OCI-LY1 (cell line): Measurements from ENCODE around the gene LPO.

Source experiments
- H2AFZ ChIP-seq: fragments of 200-600 bp; sonication (generic), shearing (Covaris generic); 2 replicates; pipeline ENCODE4 v1.6.0; 2014; ENCODE audit warnings: antibody characterized with exemption, mild to moderate bottlenecking, low read length
- H3F3A ChIP-seq: fragments of 200-600 bp; sonication (generic), shearing (Covaris generic); 2 replicates; pipeline ENCODE4 v1.6.0; 2014; ENCODE audit warnings: mild to moderate bottlenecking, antibody characterized with exemption, low read length, moderate library complexity; ENCODE audit not compliant: insufficient read depth
- H3K27ac ChIP-seq: fragments of 200-600 bp; sonication (generic); 2 replicates; pipeline ENCODE4 v1.5.1; 2014; ENCODE audit warnings: low read length, mixed run types, mild to moderate bottlenecking, low read depth; ENCODE audit not compliant: poor library complexity, severe bottlenecking
- H3K27me3 ChIP-seq: fragments of 200-600 bp; sonication (generic); 2 replicates; pipeline ENCODE4 v1.6.0; 2014; ENCODE audit warnings: antibody characterized with exemption, mild to moderate bottlenecking, low read length, moderate library complexity; ENCODE audit not compliant: insufficient read depth
- H3K36me3 ChIP-seq: fragments of 200-600 bp; sonication (generic); 2 replicates; pipeline ENCODE4 v1.6.1; 2014; ENCODE audit warnings: mild to moderate bottlenecking, antibody characterized with exemption, low read length, moderate library complexity, mixed read lengths; ENCODE audit not compliant: insufficient read depth
- H3K4me1 ChIP-seq: fragments of 200-600 bp; sonication (generic); 2 replicates; pipeline ENCODE4 v1.5.1; 2014; ENCODE audit warnings: mild to moderate bottlenecking, low read length, moderate library complexity; ENCODE audit not compliant: insufficient read depth, severe bottlenecking
- H3K4me2 ChIP-seq: fragments of 200-600 bp; sonication (generic), shearing (Covaris generic); 2 replicates; pipeline ENCODE4 v1.6.1; 2014; ENCODE audit warnings: low read length
- H3K4me3 ChIP-seq: fragments of 200-600 bp; sonication (generic); 2 replicates; pipeline ENCODE4 v1.5.1; 2014; ENCODE audit warnings: low read length, low read depth, mild to moderate bottlenecking, mixed read lengths; ENCODE audit not compliant: poor library complexity, severe bottlenecking
- H3K79me2 ChIP-seq: fragments of 200-600 bp; shearing (Covaris generic); 2 replicates; pipeline ENCODE4 v1.6.1; 2016; ENCODE audit warnings: mixed run types, low read length, mixed read lengths; ENCODE audit not compliant: insufficient read depth
- H3K9ac ChIP-seq: fragments of 200-600 bp; sonication (generic), shearing (Covaris generic); 2 replicates; pipeline ENCODE4 v1.6.1; 2014; ENCODE audit warnings: mild to moderate bottlenecking, low read length, mixed read lengths
- H3K9me2 ChIP-seq: fragments of 200-600 bp; sonication (generic), shearing (Covaris generic); 2 replicates; pipeline ENCODE4 v1.6.1; 2014; ENCODE audit warnings: low read depth, mild to moderate bottlenecking, low read length, mixed read lengths
- H3K9me3 ChIP-seq: fragments of 200-600 bp; shearing (Covaris generic); 2 replicates; pipeline ENCODE4 v1.6.1; 2014; ENCODE audit warnings: low read length, mixed read lengths
- H4K20me1 ChIP-seq: fragments of 200-600 bp; sonication (generic), shearing (Covaris generic); 2 replicates; pipeline ENCODE4 v1.6.0; 2016; ENCODE audit warnings: mild to moderate bottlenecking, low read length; ENCODE audit not compliant: insufficient read depth
- CTCF ChIP-seq: fragments of 200-600 bp; sonication (generic), shearing (Covaris generic); IDR thresholded peaks from 2 replicates; pipeline ENCODE4 v1.5.1; 2017; ENCODE audit warnings: mild to moderate bottlenecking, antibody characterized with exemption, low read length, moderate library complexity, mixed read lengths
- EZH2 ChIP-seq: fragments of 200-600 bp; sonication (generic), shearing (Covaris generic); IDR thresholded peaks from 2 replicates; pipeline ENCODE4 v1.8.0; 2017; ENCODE audit warnings: borderline replicate concordance, mixed run types, mild to moderate bottlenecking, antibody characterized with exemption, low read length, moderate library complexity, mixed read lengths

The LPO gene

GRCh38 chr17:58262149-58262548 is 23.8 kb downstream of the LPO start:
- H2AFZ ChIP-seq = no peak overlapping the region
- H3K9me2 ChIP-seq = no peaks in the 10 kb centered on the region
- no peaks in the 10 kb centered on the region for H3K36me3 ChIP-seq
- H3K4me3 ChIP-seq = no peak overlapping the region
- H3K4me1 ChIP-seq = no peaks in the 10 kb centered on the region
- H3F3A ChIP-seq = no peaks in the 10 kb centered on the region
- no peaks in the 10 kb centered on the region for H4K20me1 ChIP-seq
- no peak overlapping the region for H3K9ac ChIP-seq
- no peaks in the 10 kb centered on the region for H3K79me2 ChIP-seq
- TF ChIP-seq CTCF (no peak), EZH2 (no peak)
- peaks cover 3% of the 10 kb centered on the region; the same call in 1 of the 2 replicates for H3K27me3 ChIP-seq
- no peak overlapping the region for H3K27ac ChIP-seq
- H3K9me3 ChIP-seq = no peaks in the 10 kb centered on the region
- H3K4me2 ChIP-seq = no peak overlapping the region

DNA sequence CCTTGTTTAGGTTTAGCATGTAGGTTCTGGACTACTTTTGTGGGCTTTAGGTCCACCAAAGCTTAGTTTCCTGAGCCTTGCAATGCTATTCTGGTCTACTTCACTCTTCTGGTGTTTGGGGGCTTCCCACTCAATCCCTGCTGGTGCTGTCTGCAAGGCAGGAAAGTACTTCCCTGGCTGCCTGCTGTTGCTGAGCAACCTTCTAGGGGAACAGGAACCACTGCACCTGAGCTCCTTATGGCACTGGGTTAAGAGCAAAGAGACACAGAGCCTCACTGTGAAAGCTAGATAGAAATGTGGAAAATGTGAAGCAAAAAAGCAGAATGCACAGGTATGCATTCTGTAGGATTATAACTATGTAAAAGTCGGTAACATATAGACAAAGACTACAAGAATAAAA is 25.4 kb downstream of the LPO start:
- H3K27ac ChIP-seq = no peak overlapping the region
- no peak for TF ChIP-seq CTCF
- no peak for TF ChIP-seq EZH2
- H2AFZ ChIP-seq = no peak overlapping the region
- H3K27me3 ChIP-seq = peaks cover 3% of the 10 kb centered on the region; the same call in 1 of the 2 replicates
- no peaks in the 10 kb centered on the region for H4K20me1 ChIP-seq
- no peak overlapping the region for H3K4me3 ChIP-seq
- H3F3A ChIP-seq = no peaks in the 10 kb centered on the region
- no peaks in the 10 kb centered on the region for H3K79me2 ChIP-seq
- no peaks in the 10 kb centered on the region for H3K9me3 ChIP-seq
- H3K9me2 ChIP-seq = no peaks in the 10 kb centered on the region
- no peak overlapping the region for H3K4me2 ChIP-seq
- no peak overlapping the region for H3K9ac ChIP-seq
- no peaks in the 10 kb centered on the region for H3K4me1 ChIP-seq
- H3K36me3 ChIP-seq = no peaks in the 10 kb centered on the region

DNA sequence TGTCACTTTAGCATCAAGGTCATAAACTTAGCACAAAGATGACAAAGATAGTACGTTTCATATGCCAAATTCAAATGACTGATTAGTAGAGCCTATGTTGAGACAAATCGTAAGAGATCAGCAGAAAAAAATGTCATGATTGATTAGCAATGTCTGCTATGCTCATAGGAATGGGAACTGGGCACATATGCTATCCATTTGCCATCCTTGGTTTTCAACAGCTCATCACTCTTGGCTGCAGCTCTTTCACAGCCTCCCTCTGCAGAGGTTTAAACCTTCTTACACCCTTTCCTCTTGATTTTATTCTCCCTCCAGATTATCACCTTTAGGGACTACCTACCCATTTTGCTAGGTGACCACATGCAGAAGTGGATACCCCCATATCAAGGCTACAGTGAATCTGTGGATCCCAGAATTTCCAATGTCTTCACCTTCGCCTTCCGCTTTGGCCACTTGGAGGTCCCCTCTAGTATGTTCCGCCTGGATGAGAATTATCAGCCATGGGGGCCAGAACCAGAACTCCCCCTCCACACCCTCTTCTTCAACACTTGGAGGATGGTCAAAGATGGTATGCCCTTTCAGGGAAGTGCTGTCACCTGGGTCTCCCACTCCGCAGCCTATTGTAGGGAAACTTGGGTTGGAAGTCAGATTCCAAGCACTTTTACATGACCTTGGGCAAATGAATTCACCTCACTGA is 26.2 kb downstream of the LPO start:
- no peak overlapping the region for H3K4me2 ChIP-seq
- TF ChIP-seq CTCF = no peak
- TF ChIP-seq EZH2 = no peak
- no peaks in the 10 kb centered on the region for H3K9me3 ChIP-seq
- H3K27ac ChIP-seq = no peak overlapping the region
- no peak overlapping the region for H3K4me3 ChIP-seq
- H4K20me1 ChIP-seq = no peaks in the 10 kb centered on the region
- H3K4me1 ChIP-seq = no peaks in the 10 kb centered on the region
- no peaks in the 10 kb centered on the region for H3K9me2 ChIP-seq
- no peaks in the 10 kb centered on the region for H3K79me2 ChIP-seq
- H3K9ac ChIP-seq = no peak overlapping the region
- peaks cover 5% of the 10 kb centered on the region; the same call in 1 of the 2 replicates for H3K27me3 ChIP-seq
- H3F3A ChIP-seq = no peaks in the 10 kb centered on the region
- H2AFZ ChIP-seq = no peak overlapping the region
- H3K36me3 ChIP-seq = no peaks in the 10 kb centered on the region
